ENCODE results near the gene DNAJB6.

DNA sequence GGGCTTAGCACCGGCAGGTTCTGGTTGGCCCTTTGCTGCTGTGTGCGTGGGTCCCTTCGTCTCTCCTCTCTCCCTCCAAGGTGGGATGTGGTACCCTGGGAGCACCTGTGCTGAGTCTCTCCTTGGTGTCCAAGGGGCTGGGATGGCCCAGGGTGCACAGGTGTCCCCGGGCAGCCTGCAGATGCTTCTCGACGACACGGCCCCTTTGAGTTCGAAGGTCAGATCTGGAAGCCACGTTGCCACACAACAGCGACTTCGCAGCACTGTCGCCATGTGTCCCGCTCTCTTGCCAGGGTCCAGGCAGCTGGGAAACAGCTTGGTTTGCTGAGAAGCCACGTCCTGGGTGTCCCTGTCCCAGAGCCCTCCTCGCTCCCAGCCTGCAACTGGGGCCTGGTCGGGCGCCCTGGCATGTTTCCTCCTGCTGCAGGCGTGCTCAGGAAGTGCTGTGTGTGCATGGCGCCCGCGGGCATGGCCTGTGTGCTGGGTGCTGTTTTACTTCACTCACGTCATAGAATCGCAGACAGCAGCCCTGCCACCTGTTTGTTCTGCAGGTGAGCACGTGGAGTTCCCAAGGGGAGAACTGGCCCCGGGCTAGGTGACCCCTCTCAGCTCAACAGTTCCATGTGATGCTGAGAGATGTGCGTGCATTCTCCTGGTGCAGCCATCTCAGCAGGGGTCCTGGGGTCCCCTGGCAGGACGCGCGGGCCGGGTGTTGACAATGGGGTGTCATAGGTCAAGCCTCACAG is 70.9 kb downstream of the DNAJB6 start:
- TF ChIP-seq POLR2A (IDR thresholded peaks at IDR 0.05; ENCODE audit: low read depth, low read length) (no peak), POLR2AphosphoS5 (IDR thresholded peaks at IDR 0.05; ENCODE audit: low read depth, low read length) (no peak), TAF1 (IDR thresholded peaks at IDR 0.05; ENCODE audit: low read depth, low read length) (no peak), PAX5 (IDR thresholded peaks at IDR 0.05; ENCODE audit: insufficient read depth, low read length, severe bottlenecking) (no peak)
